ENCODE results near the gene CCL28. TPM values are rescaled to one million over a fixed set of nuclear protein-coding genes. Genes with fewer than 3 reads are reported as not detected.

Gene CCL28, protein sequence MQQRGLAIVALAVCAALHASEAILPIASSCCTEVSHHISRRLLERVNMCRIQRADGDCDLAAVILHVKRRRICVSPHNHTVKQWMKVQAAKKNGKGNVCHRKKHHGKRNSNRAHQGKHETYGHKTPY
- total RNA-seq (2014; rRNA removed; shearing (Covaris generic)): 11.1 and 12.3 TPM in 2 replicates

DNA sequence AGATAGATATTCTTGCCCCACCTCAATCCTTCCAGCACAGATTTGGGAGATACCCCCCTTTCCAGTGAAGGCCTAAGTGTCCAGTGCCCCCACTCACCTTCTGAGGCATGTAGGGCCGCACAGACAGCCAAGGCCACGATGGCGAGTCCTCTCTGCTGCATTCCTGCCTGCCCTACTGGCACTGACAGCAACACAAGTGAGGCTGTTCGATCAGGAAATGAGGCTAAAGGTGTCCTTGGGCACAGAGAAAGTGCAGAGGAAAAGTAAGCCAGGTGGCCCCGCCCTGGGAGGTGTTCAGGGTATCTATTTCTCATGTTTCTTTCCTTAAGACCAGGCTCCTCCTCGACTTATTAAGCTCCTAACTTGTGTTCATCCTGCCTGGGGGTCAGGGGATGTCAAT lies at the start of gene CCL28:
Gene CCL28 (minus strand): TSS at position 236 of the 400 bp plus-strand sequence. CDS start 75 bp downstream, at position 161.

Other genes starting within 250 kb of the CCL28 start
- 0.45 and 0.91 TPM in 2 replicates for gene NIM1K, start 220.2 kb downstream of the CCL28 start, total RNA-seq (2014; rRNA removed; shearing (Covaris generic))
- gene HMGCS1, start 99.0 kb downstream of the CCL28 start, total RNA-seq (2014; rRNA removed; shearing (Covaris generic)): 7.1 and 9.5 TPM in 2 replicates
- 6.2 and 6.7 TPM in 2 replicates for gene TMEM267, start 71.5 kb upstream of the CCL28 start, total RNA-seq (2014; rRNA removed; shearing (Covaris generic))
- 7.1 and 8.7 TPM in 2 replicates for gene C5orf34, start 102.8 kb upstream of the CCL28 start, total RNA-seq (2014; rRNA removed; shearing (Covaris generic))
- gene PAIP1, start 144.7 kb upstream of the CCL28 start, total RNA-seq (2014; rRNA removed; shearing (Covaris generic)): 83.7 and 90.4 TPM in 2 replicates
- 35.2 and 38.3 TPM in 2 replicates for gene NNT, start 190.8 kb upstream of the CCL28 start, total RNA-seq (2014; rRNA removed; shearing (Covaris generic))